ENCODE results near the gene EXOC6B. TPM values are rescaled to one million over a fixed set of nuclear protein-coding genes. Genes with fewer than 3 reads are reported as not detected.

The EXOC6B gene
- total RNA-seq, 2 experiments from 2014 or later = 6.2 to 8.3 TPM

GRCh38 chr2:72208225-72208624 is 617.6 kb downstream of the EXOC6B start:
- TF ChIP-seq CTCF (IDR thresholded peaks at IDR 0.05) = no peak
- Mint-ChIP-seq H3K4me1 (ENCODE audit: low read depth) (no peaks in the 10 kb centered on the region), H3K27ac (no peak overlapping the region), H3K36me3 (ENCODE audit: low read depth) (no peaks in the 10 kb centered on the region), H3K27me3 (no peaks in the 10 kb centered on the region), H3K4me3 (no peak overlapping the region), H3K9me3 (no peaks in the 10 kb centered on the region)
- ChIA-PET CTCF (no interaction called here), POLR2A (no interaction called here)
- DNase-seq (no peak), ATAC-seq (no peak)
- intact Hi-C loops (cut with micrococcal nuclease) = no loop called here

GRCh38 chr2:72207334-72207733 is 618.5 kb downstream of the EXOC6B start:
- no peak overlapping the region for H3K4me3 Mint-ChIP-seq
- no peaks in the 10 kb centered on the region for H3K27me3 Mint-ChIP-seq
- no peak for TF ChIP-seq CTCF (IDR thresholded peaks at IDR 0.05)
- H3K9me3 Mint-ChIP-seq = no peaks in the 10 kb centered on the region
- no peaks in the 10 kb centered on the region for H3K36me3 Mint-ChIP-seq (ENCODE audit: low read depth)
- ATAC-seq (no peak), DNase-seq (no peak)
- H3K4me1 Mint-ChIP-seq (ENCODE audit: low read depth) = no peaks in the 10 kb centered on the region
- H3K27ac Mint-ChIP-seq = no peak overlapping the region
- ChIA-PET CTCF (no interaction called here), POLR2A (interaction anchor here (0.6 kb wide), 1 partner anchor 453 kb away, joined by 4 read pairs; no protein-coding TSS in a partner anchor)
- intact Hi-C loops (cut with micrococcal nuclease) = no loop called here

GRCh38 chr2:72205504-72205881 is 620.3 kb downstream of the EXOC6B start:
- Mint-ChIP-seq H3K9me3 (no peaks in the 10 kb centered on the region), H3K4me3 (no peak overlapping the region), H3K36me3 (ENCODE audit: low read depth) (no peaks in the 10 kb centered on the region), H3K27me3 (no peaks in the 10 kb centered on the region), H3K27ac (no peak overlapping the region), H3K4me1 (ENCODE audit: low read depth) (no peaks in the 10 kb centered on the region)
- no peak for TF ChIP-seq CTCF (IDR thresholded peaks at IDR 0.05)
- intact Hi-C loops (cut with micrococcal nuclease) = no loop called here
- ChIA-PET CTCF (no interaction called here), POLR2A (no interaction called here)
- ATAC-seq (no peak), DNase-seq (no peak)

- no peak for ATAC-seq
- no peak overlapping the region for H3K4me3 Mint-ChIP-seq
- H3K27me3 Mint-ChIP-seq = no peaks in the 10 kb centered on the region
- no peaks in the 10 kb centered on the region for H3K36me3 Mint-ChIP-seq (ENCODE audit: low read depth)
- H3K4me1 Mint-ChIP-seq (ENCODE audit: low read depth) = no peaks in the 10 kb centered on the region
- no peak for DNase-seq
- no peak overlapping the region for H3K27ac Mint-ChIP-seq
- no peak for TF ChIP-seq CTCF (IDR thresholded peaks at IDR 0.05)
- intact Hi-C loops (cut with micrococcal nuclease) = no loop called here
- H3K9me3 Mint-ChIP-seq = no peaks in the 10 kb centered on the region
- ChIA-PET POLR2A (no interaction called here), CTCF (no interaction called here)
Measured at GRCh38 chr2:72204786-72205503, 620.9 kb downstream of the EXOC6B start.

GRCh38 chr2:72204156-72204785 is 621.6 kb downstream of the EXOC6B start:
- POLR2A ChIA-PET = no interaction called here
- DNase-seq (no peak), ATAC-seq (no peak)
- CTCF ChIA-PET = no interaction called here
- Mint-ChIP-seq H3K4me3 (no peak overlapping the region), H3K27me3 (no peaks in the 10 kb centered on the region), H3K9me3 (no peaks in the 10 kb centered on the region), H3K36me3 (ENCODE audit: low read depth) (no peaks in the 10 kb centered on the region), H3K4me1 (ENCODE audit: low read depth) (no peaks in the 10 kb centered on the region), H3K27ac (no peak overlapping the region)
- intact Hi-C loops (cut with micrococcal nuclease) = no loop called here
- TF ChIP-seq CTCF (IDR thresholded peaks at IDR 0.05) = no peak

Data from activated CD8-positive, alpha-beta T cell treated with anti-CD3 and anti-CD28 coated beads for 36 hours (primary cell).